K562 (cell line): Measurements from ENCODE around the gene PRRC2C. TPM values are rescaled to one million over a fixed set of nuclear protein-coding genes. Genes with fewer than 3 reads are reported as not detected.
A peak's percentile ranks its signal among the peaks of the same experiment; 100 is the strongest.

ENCODE experiments used
- CHD1 ChIP-seq: fragments of 200-600 bp; sonication (generic); IDR thresholded peaks from one replicate; pipeline ENCODE4 v1.6.1; 2012; ENCODE audit warnings: mild to moderate bottlenecking, moderate library complexity, low read length, inconsistent platforms
- EGR1 ChIP-seq: fragments of 450-650 bp; conservative IDR thresholded peaks from 2 replicates; pipeline ENCODE4 v1.6.1; 2017; ENCODE audit warnings: mild to moderate bottlenecking
- FIP1L1 ChIP-seq: fragments of 200-400 bp; formaldehyde crosslinking; IDR thresholded peaks from 2 replicates; pipeline ENCODE4 v1.6.1; 2018; ENCODE audit warnings: mild to moderate bottlenecking, low read depth, low read length; ENCODE audit not compliant: poor library complexity, severe bottlenecking
- ILF3 ChIP-seq: fragments of 450-650 bp; IDR thresholded peaks from 2 replicates; pipeline ENCODE4 v1.6.1; 2018; ENCODE audit warnings: antibody characterized with exemption, mild to moderate bottlenecking, moderate library complexity, borderline replicate concordance
- NFATC3 ChIP-seq: fragments of 450-650 bp; IDR thresholded peaks from 2 replicates; pipeline ENCODE4 v1.6.1; 2017; ENCODE audit warnings: mild to moderate bottlenecking
- POLR2AphosphoS5 ChIP-seq: IDR thresholded peaks from 2 replicates; pipeline ENCODE4 v1.6.1; 2011; ENCODE audit warnings: mild to moderate bottlenecking, low read depth, low read length, moderate library complexity; ENCODE audit not compliant: control insufficient read depth, insufficient read depth
- RBBP5 ChIP-seq: fragments of 200-600 bp; sonication (generic); IDR thresholded peaks from 2 replicates; pipeline ENCODE4 v1.6.1; 2012; ENCODE audit warnings: borderline replicate concordance, mild to moderate bottlenecking, low read length, control low read depth, inconsistent platforms; ENCODE audit not compliant: insufficient read depth, poor library complexity, severe bottlenecking
- RBM34 ChIP-seq: fragments of 200-400 bp; formaldehyde crosslinking; IDR thresholded peaks from 2 replicates; pipeline ENCODE4 v1.6.1; 2018; ENCODE audit warnings: low read length, borderline replicate concordance; ENCODE audit not compliant: insufficient read depth
- RFX1 ChIP-seq: fragments of 450-650 bp; IDR thresholded peaks from 2 replicates; pipeline ENCODE4 v1.6.1; 2016; ENCODE audit warnings: mild to moderate bottlenecking, moderate library complexity
- SREBF1 ChIP-seq: fragments of 150-350 bp; IDR thresholded peaks from 2 replicates; pipeline ENCODE4 v1.6.1; 2014; ENCODE audit warnings: antibody characterized with exemption, low read depth, low read length, borderline replicate concordance
- TRIM24 ChIP-seq, 2 experiments: fragments of 450-650 bp; IDR thresholded peaks; 2 replicates each; pipeline ENCODE4 v1.6.1; 2016
- YBX1 ChIP-seq: fragments of 450-650 bp; IDR thresholded peaks from 2 replicates; pipeline ENCODE4 v1.7.1; 2016; ENCODE audit warnings: mild to moderate bottlenecking
- ZNF232 ChIP-seq: sonication (generic); formaldehyde crosslinking; IDR thresholded peaks from 2 replicates; pipeline ENCODE4 v1.8.0; 2022; ENCODE audit warnings: mild to moderate bottlenecking, missing genetic modification reagents
- ZNF316 ChIP-seq: fragments of 450-650 bp; IDR thresholded peaks from 2 replicates; pipeline ENCODE4 v1.6.1; 2016
- ZNF507 ChIP-seq: conservative IDR thresholded peaks from 2 replicates; pipeline ENCODE4 v1.6.1; 2017; ENCODE audit warnings: missing genetic modification characterization, missing compliant biosample characterization
- polyA plus RNA-seq, 8 experiments: library from polyadenylated mRNA; depleted of rRNA in 4 of 8; stranded (reverse) in 5 of 8; unstranded in 3 of 8; fragments of >200 nt; fragmentation: Nextera tagmentation in 2 of 8; fragmentation: Illumina TruSeq in 1 of 8; extraction: Ambion mirVana in 2 of 8; extraction: Trizol in 1 of 8; gene quantifications; 2 replicates each; pipeline versions ENCODE4 v1.2.1 to v1.2.3, GENCODE V29; 2011 to 2014; ENCODE audit warnings: inconsistent platforms in 1 of 8, missing spikeins in 1 of 8
- total RNA-seq, 7 experiments: library from RNA; depleted of rRNA in 6 of 7; stranded (reverse); fragments of >200 nt in 6 of 7; fragmentation: Illumina TruSeq in 2 of 7; extraction: Trizol in 2 of 7; gene quantifications; 2 replicates each; pipeline versions ENCODE4 v1.2.1 to v1.2.3, GENCODE V29; 2011 to 2021; ENCODE audit warnings: low replicate concordance in 1 of 7
- TF ChIP-seq, protein P1 (sequence below): sonication (generic); formaldehyde crosslinking; IDR thresholded peaks from 2 replicates; pipeline ENCODE4 v1.8.1; 2022; ENCODE audit warnings: missing genetic modification reagents
- TF ChIP-seq, protein P2 (sequence below): sonication (generic); formaldehyde crosslinking; IDR thresholded peaks from 2 replicates; pipeline ENCODE4 v1.9.0; 2022; ENCODE audit warnings: mild to moderate bottlenecking, missing genetic modification reagents
- TF ChIP-seq, protein P3 (sequence below): sonication (generic); formaldehyde crosslinking; IDR thresholded peaks from 2 replicates; pipeline ENCODE4 v1.9.0; 2022; ENCODE audit warnings: mild to moderate bottlenecking, missing genetic modification reagents
- TF ChIP-seq, protein P4 (sequence below), 2 experiments: IDR thresholded peaks; 2 replicates each; pipeline ENCODE4 v1.6.1; 2012; ENCODE audit warnings: improper control_type of control experiment in 2 of 2, low read depth in 2 of 2, low read length in 2 of 2, borderline replicate concordance in 1 of 2
- TF ChIP-seq, protein P5 (sequence below), 3 experiments: IDR thresholded peaks in 2 of 3; conservative IDR thresholded peaks in 1 of 3; 2 replicates each; pipeline ENCODE4 v1.5.1; 2011 to 2012; ENCODE audit warnings: low read length in 3 of 3, mild to moderate bottlenecking in 3 of 3, control low read depth in 2 of 3, improper control_type of control experiment in 1 of 3, inconsistent platforms in 1 of 3, low read depth in 1 of 3, mixed read lengths in 1 of 3, moderate library complexity in 1 of 3; ENCODE audit not compliant: insufficient read depth in 2 of 3

Gene PRRC2C
- total and polyA plus RNA-seq, 9 of the 15 experiments (the other 6 are each of a cell fraction or from before 2014, with no cell fraction given): 61.9 to 237 (median 105) TPM

GRCh38 chr1:171485375-171486047 is at the start of gene PRRC2C (continued):
- TF ChIP-seq YBX1 (no peak), EGR1 (peak; percentile 83), FIP1L1 (peak; percentile 62), ZNF232 (CRISPR knock-in tag) (peak; percentile 81; the same call in 1 of the 2 replicates), RBBP5 (peak; percentile 96), SREBF1 (peak; percentile 34; the same call in 1 of the 2 replicates), ILF3 (no peak), ZNF316 (no peak; the same call in 1 of the 2 replicates), RBM34 (no peak), ZNF507 (tag) (no peak), NFATC3 (no peak), POLR2AphosphoS5 (peak; percentile 91), CHD1 (peak; percentile 93), TRIM24 (IDR thresholded peaks at IDR 0.05) (peak in 1 of 2 experiments; percentile 5; a peak in 1 of 4 replicates), RFX1 (no peak)
- TF ChIP-seq, protein P1, sequence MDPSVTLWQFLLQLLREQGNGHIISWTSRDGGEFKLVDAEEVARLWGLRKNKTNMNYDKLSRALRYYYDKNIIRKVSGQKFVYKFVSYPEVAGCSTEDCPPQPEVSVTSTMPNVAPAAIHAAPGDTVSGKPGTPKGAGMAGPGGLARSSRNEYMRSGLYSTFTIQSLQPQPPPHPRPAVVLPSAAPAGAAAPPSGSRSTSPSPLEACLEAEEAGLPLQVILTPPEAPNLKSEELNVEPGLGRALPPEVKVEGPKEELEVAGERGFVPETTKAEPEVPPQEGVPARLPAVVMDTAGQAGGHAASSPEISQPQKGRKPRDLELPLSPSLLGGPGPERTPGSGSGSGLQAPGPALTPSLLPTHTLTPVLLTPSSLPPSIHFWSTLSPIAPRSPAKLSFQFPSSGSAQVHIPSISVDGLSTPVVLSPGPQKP (CRISPR knock-in tag): no peak
- TF ChIP-seq, protein P2, sequence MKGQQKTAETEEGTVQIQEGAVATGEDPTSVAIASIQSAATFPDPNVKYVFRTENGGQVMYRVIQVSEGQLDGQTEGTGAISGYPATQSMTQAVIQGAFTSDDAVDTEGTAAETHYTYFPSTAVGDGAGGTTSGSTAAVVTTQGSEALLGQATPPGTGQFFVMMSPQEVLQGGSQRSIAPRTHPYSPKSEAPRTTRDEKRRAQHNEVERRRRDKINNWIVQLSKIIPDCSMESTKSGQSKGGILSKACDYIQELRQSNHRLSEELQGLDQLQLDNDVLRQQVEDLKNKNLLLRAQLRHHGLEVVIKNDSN (CRISPR knock-in tag): peak; percentile 100
- TF ChIP-seq, protein P3, sequence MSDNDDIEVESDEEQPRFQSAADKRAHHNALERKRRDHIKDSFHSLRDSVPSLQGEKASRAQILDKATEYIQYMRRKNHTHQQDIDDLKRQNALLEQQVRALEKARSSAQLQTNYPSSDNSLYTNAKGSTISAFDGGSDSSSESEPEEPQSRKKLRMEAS (CRISPR knock-in tag): peak; percentile 77
- TF ChIP-seq, protein P4, sequence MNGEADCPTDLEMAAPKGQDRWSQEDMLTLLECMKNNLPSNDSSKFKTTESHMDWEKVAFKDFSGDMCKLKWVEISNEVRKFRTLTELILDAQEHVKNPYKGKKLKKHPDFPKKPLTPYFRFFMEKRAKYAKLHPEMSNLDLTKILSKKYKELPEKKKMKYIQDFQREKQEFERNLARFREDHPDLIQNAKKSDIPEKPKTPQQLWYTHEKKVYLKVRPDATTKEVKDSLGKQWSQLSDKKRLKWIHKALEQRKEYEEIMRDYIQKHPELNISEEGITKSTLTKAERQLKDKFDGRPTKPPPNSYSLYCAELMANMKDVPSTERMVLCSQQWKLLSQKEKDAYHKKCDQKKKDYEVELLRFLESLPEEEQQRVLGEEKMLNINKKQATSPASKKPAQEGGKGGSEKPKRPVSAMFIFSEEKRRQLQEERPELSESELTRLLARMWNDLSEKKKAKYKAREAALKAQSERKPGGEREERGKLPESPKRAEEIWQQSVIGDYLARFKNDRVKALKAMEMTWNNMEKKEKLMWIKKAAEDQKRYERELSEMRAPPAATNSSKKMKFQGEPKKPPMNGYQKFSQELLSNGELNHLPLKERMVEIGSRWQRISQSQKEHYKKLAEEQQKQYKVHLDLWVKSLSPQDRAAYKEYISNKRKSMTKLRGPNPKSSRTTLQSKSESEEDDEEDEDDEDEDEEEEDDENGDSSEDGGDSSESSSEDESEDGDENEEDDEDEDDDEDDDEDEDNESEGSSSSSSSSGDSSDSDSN (IDR thresholded peaks at IDR 0.05; ENCODE audit: borderline replicate concordance in 1 of 2, low read depth in 2 of 2, low read length in 2 of 2): peak in 1 of 2 experiments; percentile 67; a peak in 1 of 4 replicates
- TF ChIP-seq, protein P5, sequence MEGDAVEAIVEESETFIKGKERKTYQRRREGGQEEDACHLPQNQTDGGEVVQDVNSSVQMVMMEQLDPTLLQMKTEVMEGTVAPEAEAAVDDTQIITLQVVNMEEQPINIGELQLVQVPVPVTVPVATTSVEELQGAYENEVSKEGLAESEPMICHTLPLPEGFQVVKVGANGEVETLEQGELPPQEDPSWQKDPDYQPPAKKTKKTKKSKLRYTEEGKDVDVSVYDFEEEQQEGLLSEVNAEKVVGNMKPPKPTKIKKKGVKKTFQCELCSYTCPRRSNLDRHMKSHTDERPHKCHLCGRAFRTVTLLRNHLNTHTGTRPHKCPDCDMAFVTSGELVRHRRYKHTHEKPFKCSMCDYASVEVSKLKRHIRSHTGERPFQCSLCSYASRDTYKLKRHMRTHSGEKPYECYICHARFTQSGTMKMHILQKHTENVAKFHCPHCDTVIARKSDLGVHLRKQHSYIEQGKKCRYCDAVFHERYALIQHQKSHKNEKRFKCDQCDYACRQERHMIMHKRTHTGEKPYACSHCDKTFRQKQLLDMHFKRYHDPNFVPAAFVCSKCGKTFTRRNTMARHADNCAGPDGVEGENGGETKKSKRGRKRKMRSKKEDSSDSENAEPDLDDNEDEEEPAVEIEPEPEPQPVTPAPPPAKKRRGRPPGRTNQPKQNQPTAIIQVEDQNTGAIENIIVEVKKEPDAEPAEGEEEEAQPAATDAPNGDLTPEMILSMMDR (IDR thresholded peaks at IDR 0.05 in 2 of 3, conservative IDR thresholded peaks at IDR 0.05 in 1 of 3; ENCODE audit: insufficient read depth in 2 of 3, low read depth in 1 of 3, low read length in 3 of 3): peak; percentile 85 to 97 (median 95)
